Cortex of kidney (tissue), 1 donor: ENCODE measurements around the gene C11orf65.

Experiments used
- DNase-seq: peaks from one replicate; lab custom pipeline; 2025; lab: John Stamatoyannopoulos, UW

C11orf65 gene

GRCh38 chr11:108467091-108467823, at the start of gene C11orf65:
Gene C11orf65, minus strand, starts transcription at chr11:108467529. Its CDS starts 5,970 bp downstream, at chr11:108461559.
- no peak for DNase-seq

- no peak for DNase-seq
Measured at GRCh38 chr11:108516125-108516524, 48.8 kb upstream of the C11orf65 start.

- DNase-seq, result no peak
Measured at GRCh38 chr11:108512708-108513107, 45.4 kb upstream of the C11orf65 start.

- no peak for DNase-seq
Measured at GRCh38 chr11:108511851-108512474, 44.6 kb upstream of the C11orf65 start.

- no peak for DNase-seq
Measured at GRCh38 chr11:108508653-108509593, 41.6 kb upstream of the C11orf65 start.

GRCh38 chr11:108501396-108501795, 34.1 kb upstream of the C11orf65 start:
- no peak for DNase-seq

- DNase-seq, result no peak
Measured at GRCh38 chr11:108500721-108501120, 33.4 kb upstream of the C11orf65 start.

GRCh38 chr11:108500169-108500568, 32.8 kb upstream of the C11orf65 start:
- no peak for DNase-seq

- no peak for DNase-seq
Measured at GRCh38 chr11:108498816-108499408, 31.6 kb upstream of the C11orf65 start.

- DNase-seq, result no peak
Measured at GRCh38 chr11:108498046-108498815, 30.9 kb upstream of the C11orf65 start, which contains the start of gene POGLUT3. Gene POGLUT3, minus strand, starts transcription at chr11:108498384. Its CDS starts 18 bp downstream, at chr11:108498366.

- DNase-seq, result no peak
Measured at GRCh38 chr11:108497317-108498045, 30.2 kb upstream of the C11orf65 start.

GRCh38 chr11:108496643-108497256, 29.4 kb upstream of the C11orf65 start:
- DNase-seq, result no peak

GRCh38 chr11:108495326-108495725, 28.0 kb upstream of the C11orf65 start:
- DNase-seq, result no peak

GRCh38 chr11:108494182-108494581, 26.9 kb upstream of the C11orf65 start:
- DNase-seq, result no peak

GRCh38 chr11:108491936-108492335, 24.6 kb upstream of the C11orf65 start:
- no peak for DNase-seq

GRCh38 chr11:108486828-108487227, 19.5 kb upstream of the C11orf65 start:
- DNase-seq, result no peak

- no peak for DNase-seq
Measured at GRCh38 chr11:108486331-108486730, 19.0 kb upstream of the C11orf65 start.

- DNase-seq, result no peak
Measured at GRCh38 chr11:108483163-108483562, 15.8 kb upstream of the C11orf65 start.

- DNase-seq, result no peak
Measured at GRCh38 chr11:108474664-108475463, 7.5 kb upstream of the C11orf65 start.
